Stimulated activated CD8-positive, alpha-beta memory T cell treated with anti-CD3 and anti-CD28 coated beads, Interleukin-7, amount 100 ng/mL, for 48 hours (primary cell): ENCODE data around the gene MAFG.

Experiments used
- DNase-seq, 2 donors: peaks; one replicate each; pipeline ENCODE4 v3.0.0-alpha.2; 2020; ENCODE audit warnings: low read depth in 1 of 2; ENCODE audit errors: extremely low read depth in 1 of 2

MAFG gene

GRCh38 chr17:81870131-81870980 lies 57.2 kb downstream of the MAFG start:
- DNase-seq, result no peak

- DNase-seq, result no peak
These were observed 58.1 kb downstream of the MAFG start for GRCh38 chr17:81869221-81870130.

- no peak for DNase-seq
These were observed 58.8 kb downstream of the MAFG start for GRCh38 chr17:81868674-81869220.
